HepG2 (cell line): ENCODE results near the gene ZC3H18. TPM values are rescaled to one million over a fixed set of nuclear protein-coding genes. Genes with fewer than 3 reads are reported as not detected.

Experiments used
- ATRX ChIP-seq: sonication (generic); formaldehyde crosslinking; IDR thresholded peaks from 2 replicates; pipeline ENCODE4 v1.4.0; 2020; ENCODE audit warnings: missing genetic modification reagents, borderline replicate concordance
- CSRNP2 ChIP-seq: sonication (generic); formaldehyde crosslinking; conservative IDR thresholded peaks from 2 replicates; pipeline ENCODE4 v1.8.0; 2022; ENCODE audit warnings: low read depth, missing genetic modification reagents
- DPF2 ChIP-seq: sonication (generic); formaldehyde crosslinking; IDR thresholded peaks from 2 replicates; pipeline ENCODE4 v1.4.0; 2020; ENCODE audit warnings: mild to moderate bottlenecking, low read depth, missing genetic modification reagents, borderline replicate concordance
- FOXO4 ChIP-seq: sonication (generic); formaldehyde crosslinking; conservative IDR thresholded peaks from 2 replicates; pipeline ENCODE4 v1.8.1; 2023; ENCODE audit warnings: missing genetic modification reagents
- SMARCC2 ChIP-seq: fragments of 450-650 bp; IDR thresholded peaks from 2 replicates; pipeline ENCODE4 v1.6.1; 2017; ENCODE audit warnings: antibody characterized with exemption, mild to moderate bottlenecking
- THAP9 ChIP-seq: sonication (generic); formaldehyde crosslinking; IDR thresholded peaks from 2 replicates; pipeline ENCODE4; 2020; ENCODE audit warnings: missing genetic modification reagents, mild to moderate bottlenecking, borderline replicate concordance
- THYN1 ChIP-seq: sonication (generic); formaldehyde crosslinking; IDR thresholded peaks from 2 replicates; pipeline ENCODE4 v1.8.1; 2023; ENCODE audit warnings: low read depth, mild to moderate bottlenecking, moderate library complexity, missing genetic modification reagents, borderline replicate concordance
- ZNF574 ChIP-seq: sonication (generic); formaldehyde crosslinking; IDR thresholded peaks from 2 replicates; pipeline ENCODE4 v1.4.0; 2020; ENCODE audit warnings: missing genetic modification reagents
- ZNF609 ChIP-seq: sonication (generic); formaldehyde crosslinking; IDR thresholded peaks from 2 replicates; pipeline ENCODE4 v1.4.0; 2020; ENCODE audit warnings: mild to moderate bottlenecking, missing genetic modification reagents, borderline replicate concordance
- ZNF615 ChIP-seq: sonication (generic); formaldehyde crosslinking; IDR thresholded peaks from 2 replicates; pipeline ENCODE4 v1.5.0; 2020; ENCODE audit warnings: mild to moderate bottlenecking, missing genetic modification reagents, borderline replicate concordance
- ZNF782 ChIP-seq: sonication (generic); formaldehyde crosslinking; IDR thresholded peaks from 2 replicates; pipeline ENCODE4 v1.4.0; 2020; ENCODE audit warnings: missing genetic modification reagents, mild to moderate bottlenecking, borderline replicate concordance
- ZNF83 ChIP-seq: sonication (generic); formaldehyde crosslinking; IDR thresholded peaks from 2 replicates; pipeline ENCODE4 v1.4.0; 2020; ENCODE audit warnings: missing genetic modification reagents, mild to moderate bottlenecking, borderline replicate concordance
- ZNF841 ChIP-seq: sonication (generic); formaldehyde crosslinking; IDR thresholded peaks from 2 replicates; pipeline ENCODE4 v1.8.1; 2023; ENCODE audit warnings: missing genetic modification reagents, borderline replicate concordance
- polyA plus RNA-seq, 8 experiments: library from polyadenylated mRNA; depleted of rRNA in 3 of 8; stranded (reverse) in 7 of 8; unstranded in 1 of 8; fragments of >200 nt; fragmentation: Illumina TruSeq in 4 of 8; extraction: Trizol in 4 of 8; gene quantifications; 2 replicates each; pipeline versions ENCODE4 v1.2.1 to v1.2.3, GENCODE V29; 2011 to 2016; ENCODE audit warnings: low read depth in 4 of 8, missing spikeins in 1 of 8, mixed read lengths in 1 of 8; ENCODE audit not compliant: insufficient read depth in 1 of 8
- total RNA-seq, 5 experiments: library from RNA; depleted of rRNA; stranded (reverse); fragments of >200 nt; fragmentation: Illumina TruSeq; extraction: Trizol; gene quantifications; 2 replicates each; pipeline ENCODE4 v1.2.3, GENCODE V29; 2016; ENCODE audit warnings: low read depth in 1 of 5

ZC3H18 gene
- total and polyA plus RNA-seq, 2 of the 13 experiments (the other 11 are each of a cell fraction or from before 2014, with no cell fraction given), result 11.2 to 27.4 TPM

GRCh38 chr16:88569614-88569984, 604 bp upstream of the ZC3H18 start (continued):
- TF ChIP-seq ZNF574 (CRISPR knock-in tag), result no peak
- TF ChIP-seq THYN1 (CRISPR knock-in tag), result no peak
- no peak for TF ChIP-seq ATRX (CRISPR knock-in tag)
- no peak for TF ChIP-seq SMARCC2
- TF ChIP-seq FOXO4 (CRISPR knock-in tag), result no peak
- 0 out of 2 replicates have a peak, but pooled peaks have one; percentile 36 for TF ChIP-seq ZNF83 (CRISPR knock-in tag)
- 0 out of 2 replicates have a peak, but pooled peaks have one; percentile 6 for TF ChIP-seq THAP9
- TF ChIP-seq CSRNP2 (CRISPR knock-in tag), result no peak
- no peak for TF ChIP-seq ZNF615 (CRISPR knock-in tag)
- TF ChIP-seq DPF2 (CRISPR knock-in tag), result no peak
- TF ChIP-seq ZNF609 (CRISPR knock-in tag), result no peak
- peak; percentile 40; the same call in 1 of the 2 replicates for TF ChIP-seq ZNF841 (CRISPR knock-in tag)
- peak; percentile 83; the same call in 1 of the 2 replicates for TF ChIP-seq ZNF782
